HUES6 (cell line): Measurements from ENCODE around the gene ZFAND4.

Source experiments
- H3K27ac ChIP-seq: 2 replicates; pipeline ENCODE4 v1.7.0; 2013; ENCODE audit warnings: low read depth, mild to moderate bottlenecking, low read length, inconsistent platforms
- H3K27me3 ChIP-seq: 2 replicates; pipeline ENCODE4 v1.6.1; 2013; ENCODE audit warnings: low read length; ENCODE audit not compliant: control insufficient read depth, insufficient read depth
- H3K36me3 ChIP-seq: 2 replicates; pipeline ENCODE4 v1.6.1; 2013; ENCODE audit warnings: low read length; ENCODE audit not compliant: control insufficient read depth, insufficient read depth
- H3K4me1 ChIP-seq: 2 replicates; pipeline ENCODE4 v1.6.1; 2013; ENCODE audit warnings: low read length; ENCODE audit not compliant: control insufficient read depth, insufficient read depth
- H3K4me3 ChIP-seq: 2 replicates; pipeline ENCODE4 v1.5.1; 2013; ENCODE audit warnings: low read depth, low read length
- H3K9ac ChIP-seq: one replicate; pipeline ENCODE4 v1.6.1; 2013; ENCODE audit warnings: mild to moderate bottlenecking, low read length
- H3K9me3 ChIP-seq: 2 replicates; pipeline ENCODE4 v1.6.1; 2013; ENCODE audit warnings: low read depth, low read length; ENCODE audit not compliant: control insufficient read depth, insufficient read depth

ZFAND4 gene

DNA sequence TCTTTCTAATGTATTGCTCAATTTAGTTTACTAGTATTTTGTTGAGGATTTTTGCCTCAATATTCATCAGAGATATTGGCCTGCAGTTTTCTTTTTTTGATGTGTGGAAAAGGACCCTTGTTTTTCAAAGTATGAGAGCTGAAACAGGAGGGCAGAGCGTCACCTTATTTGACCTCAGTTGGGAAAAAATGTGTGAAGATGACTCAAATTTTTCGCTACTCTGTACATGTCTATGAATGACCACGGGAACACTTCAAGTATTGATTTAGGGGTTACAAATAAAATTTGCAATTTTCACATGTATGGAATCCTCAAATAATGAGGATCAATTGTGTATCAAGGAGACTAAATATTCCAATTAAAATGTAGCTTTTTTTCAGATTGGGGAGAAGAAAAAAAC lies 103.1 kb downstream of the ZFAND4 start:
- peaks cover 3% of the 10 kb centered on the region; the same call in 1 of the 2 replicates for H3K9me3 ChIP-seq
- no peak overlapping the region for H3K27ac ChIP-seq
- H3K36me3 ChIP-seq, result no peaks in the 10 kb centered on the region
- peaks cover 6% of the 10 kb centered on the region; the same call in 1 of the 2 replicates for H3K4me1 ChIP-seq
- H3K9ac ChIP-seq, result no peak overlapping the region
- no peak overlapping the region for H3K4me3 ChIP-seq
- no peaks in the 10 kb centered on the region for H3K27me3 ChIP-seq

- H3K4me1 ChIP-seq, result no peaks in the 10 kb centered on the region
- H3K4me3 ChIP-seq, result no peak overlapping the region
- no peak overlapping the region for H3K27ac ChIP-seq
- no peaks in the 10 kb centered on the region for H3K27me3 ChIP-seq
- H3K9me3 ChIP-seq, result peaks cover 3% of the 10 kb centered on the region; the same call in 1 of the 2 replicates
- H3K9ac ChIP-seq, result no peak overlapping the region
- H3K36me3 ChIP-seq, result no peaks in the 10 kb centered on the region
Measured at GRCh38 chr10:45566415-45566814, 106.2 kb downstream of the ZFAND4 start.
